Measurements from ENCODE around the gene RET. TPM values are rescaled to one million over a fixed set of nuclear protein-coding genes. Genes with fewer than 3 reads are reported as not detected.

The RET gene
- total and polyA plus RNA-seq, 2 of the 13 experiments (the other 11 are each of a cell fraction or from before 2014, with no cell fraction given) = 0.02 TPM; not detected in 1

GRCh38 chr10:43057231-43057711, 19.6 kb upstream of the RET start:
- in situ Hi-C loops (cut with HindIII; ENCODE audit: extremely low pct_ligation_motif_present, low pct_unique_long_range_greater_than_20kb) (no loop called here), intact Hi-C loops (cut with micrococcal nuclease; ENCODE audit: unreplicated experiment) (no loop called here)
- 2% methylated on average over 6 of the region's 7 CpGs for WGBS (ENCODE audit: low lambda C conversion rate)
- Histone ChIP-seq H4K20me1 (ENCODE audit: insufficient read depth, low read length) (no peaks in the 10 kb centered on the region), H3K79me2 (ENCODE audit: insufficient read depth, low read length) (no peaks in the 10 kb centered on the region), H3K27me3 (ENCODE audit: control insufficient read depth in 1 of 2, insufficient read depth in 2 of 2, low read length in 2 of 2) (peaks cover 4 to 22% of the 10 kb centered on the region in 2 experiments; a peak in 3 of 5 replicates), H3K36me3 (replicated peaks in 1 of 2; ENCODE audit: control insufficient read depth in 1 of 2, insufficient read depth in 2 of 2, low read length in 2 of 2) (no peaks in the 10 kb centered on the region), H3K9me3 (ENCODE audit: low read length) (no peaks in the 10 kb centered on the region), H3K4me2 (ENCODE audit: low read depth, low read length) (no peak overlapping the region), H2AFZ (ENCODE audit: low read length) (no peak overlapping the region), H3K9ac (ENCODE audit: insufficient read depth, low read depth, low read length) (no peak overlapping the region), H3K4me1 (ENCODE audit: insufficient read depth, low read length) (peaks cover 17% of the 10 kb centered on the region), H3K4me3 (replicated peaks in 1 of 3; ENCODE audit: insufficient read depth in 1 of 3, low read depth in 2 of 3, low read length in 3 of 3) (no peak overlapping the region), H3K27ac (ENCODE audit: extremely low read length, insufficient read depth, low read length) (no peak overlapping the region)
- ChIA-PET POLR2A (no interaction called here), CTCF (ENCODE audit: low intra/inter-chr PET ratio, low total read pairs) (no interaction called here)
- TF ChIP-seq KLF9 (CRISPR knock-in tag; IDR thresholded peaks at IDR 0.05; ENCODE audit: low read depth) (no peak), ARHGAP35 (CRISPR knock-in tag; IDR thresholded peaks at IDR 0.05; ENCODE audit: borderline replicate concordance) (no peak), ZNF441 (CRISPR knock-in tag; IDR thresholded peaks at IDR 0.05; ENCODE audit: borderline replicate concordance) (no peak), SAFB2 (CRISPR knock-in tag; IDR thresholded peaks at IDR 0.05; ENCODE audit: borderline replicate concordance, low read depth) (no peak), ZFP1 (CRISPR knock-in tag; IDR thresholded peaks at IDR 0.05) (no peak), NR3C1 (CRISPR knock-in tag; IDR thresholded peaks at IDR 0.05) (no peak), ZNF788 (CRISPR knock-in tag; IDR thresholded peaks at IDR 0.05; ENCODE audit: borderline replicate concordance) (no peak), BRCA1 (CRISPR knock-in tag; IDR thresholded peaks at IDR 0.05) (no peak)
- ATAC-seq = no peak
- DNase-seq (ENCODE audit: low spot score) = no peak
- no peak for FAIRE-seq
- no TSS peak for BruUV-seq (replicated peaks)

- ATAC-seq (no peak), DNase-seq (ENCODE audit: low spot score) (no peak), FAIRE-seq (no peak)
- Histone ChIP-seq H3K27me3 (ENCODE audit: control insufficient read depth in 1 of 2, insufficient read depth in 2 of 2, low read length in 2 of 2) (peaks cover 4 to 22% of the 10 kb centered on the region in 2 experiments; a peak in 3 of 5 replicates), H3K4me1 (ENCODE audit: insufficient read depth, low read length) (peaks cover 17% of the 10 kb centered on the region), H3K9me3 (ENCODE audit: low read length) (no peaks in the 10 kb centered on the region), H4K20me1 (ENCODE audit: insufficient read depth, low read length) (no peaks in the 10 kb centered on the region), H3K36me3 (replicated peaks in 1 of 2; ENCODE audit: control insufficient read depth in 1 of 2, insufficient read depth in 2 of 2, low read length in 2 of 2) (no peaks in the 10 kb centered on the region), H2AFZ (ENCODE audit: low read length) (no peak overlapping the region), H3K27ac (ENCODE audit: extremely low read length, insufficient read depth, low read length) (no peak overlapping the region), H3K4me3 (replicated peaks in 1 of 3; ENCODE audit: insufficient read depth in 1 of 3, low read depth in 2 of 3, low read length in 3 of 3) (no peak overlapping the region), H3K79me2 (ENCODE audit: insufficient read depth, low read length) (no peaks in the 10 kb centered on the region), H3K4me2 (ENCODE audit: low read depth, low read length) (no peak overlapping the region), H3K9ac (ENCODE audit: insufficient read depth, low read depth, low read length) (no peak overlapping the region)
- 29% methylated on average over 9 of the region's 9 CpGs for WGBS (ENCODE audit: low lambda C conversion rate)
- in situ Hi-C loops (cut with HindIII; ENCODE audit: extremely low pct_ligation_motif_present, low pct_unique_long_range_greater_than_20kb) = no loop called here
- CTCF ChIA-PET (ENCODE audit: low intra/inter-chr PET ratio, low total read pairs) = no interaction called here
- BruUV-seq (replicated peaks) = no TSS peak
- intact Hi-C loops (cut with micrococcal nuclease; ENCODE audit: unreplicated experiment) = no loop called here
- POLR2A ChIA-PET = no interaction called here
- TF ChIP-seq, protein P1, sequence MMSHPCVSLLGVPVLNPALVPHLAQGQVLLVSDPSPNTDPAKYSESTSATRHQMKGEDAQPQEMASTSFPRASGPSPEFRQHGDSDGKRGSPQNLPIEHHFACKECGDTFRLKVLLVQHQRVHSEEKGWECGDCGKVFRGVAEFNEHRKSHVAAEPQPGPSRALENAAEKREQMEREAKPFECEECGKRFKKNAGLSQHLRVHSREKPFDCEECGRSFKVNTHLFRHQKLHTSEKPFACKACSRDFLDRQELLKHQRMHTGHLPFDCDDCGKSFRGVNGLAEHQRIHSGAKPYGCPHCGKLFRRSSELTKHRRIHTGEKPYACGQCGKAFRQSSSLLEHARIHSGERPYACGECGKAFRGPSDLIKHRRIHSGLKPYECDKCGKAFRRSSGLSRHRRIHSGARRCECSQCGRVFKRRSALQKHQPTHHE (CRISPR knock-in tag; IDR thresholded peaks at IDR 0.05; ENCODE audit: borderline replicate concordance) = no peak
- TF ChIP-seq POLR2A (IDR thresholded peaks at IDR 0.05; ENCODE audit: insufficient read depth in 1 of 2, low read depth in 2 of 2, low read length in 2 of 2) = no peak
- TF ChIP-seq, protein P2, sequence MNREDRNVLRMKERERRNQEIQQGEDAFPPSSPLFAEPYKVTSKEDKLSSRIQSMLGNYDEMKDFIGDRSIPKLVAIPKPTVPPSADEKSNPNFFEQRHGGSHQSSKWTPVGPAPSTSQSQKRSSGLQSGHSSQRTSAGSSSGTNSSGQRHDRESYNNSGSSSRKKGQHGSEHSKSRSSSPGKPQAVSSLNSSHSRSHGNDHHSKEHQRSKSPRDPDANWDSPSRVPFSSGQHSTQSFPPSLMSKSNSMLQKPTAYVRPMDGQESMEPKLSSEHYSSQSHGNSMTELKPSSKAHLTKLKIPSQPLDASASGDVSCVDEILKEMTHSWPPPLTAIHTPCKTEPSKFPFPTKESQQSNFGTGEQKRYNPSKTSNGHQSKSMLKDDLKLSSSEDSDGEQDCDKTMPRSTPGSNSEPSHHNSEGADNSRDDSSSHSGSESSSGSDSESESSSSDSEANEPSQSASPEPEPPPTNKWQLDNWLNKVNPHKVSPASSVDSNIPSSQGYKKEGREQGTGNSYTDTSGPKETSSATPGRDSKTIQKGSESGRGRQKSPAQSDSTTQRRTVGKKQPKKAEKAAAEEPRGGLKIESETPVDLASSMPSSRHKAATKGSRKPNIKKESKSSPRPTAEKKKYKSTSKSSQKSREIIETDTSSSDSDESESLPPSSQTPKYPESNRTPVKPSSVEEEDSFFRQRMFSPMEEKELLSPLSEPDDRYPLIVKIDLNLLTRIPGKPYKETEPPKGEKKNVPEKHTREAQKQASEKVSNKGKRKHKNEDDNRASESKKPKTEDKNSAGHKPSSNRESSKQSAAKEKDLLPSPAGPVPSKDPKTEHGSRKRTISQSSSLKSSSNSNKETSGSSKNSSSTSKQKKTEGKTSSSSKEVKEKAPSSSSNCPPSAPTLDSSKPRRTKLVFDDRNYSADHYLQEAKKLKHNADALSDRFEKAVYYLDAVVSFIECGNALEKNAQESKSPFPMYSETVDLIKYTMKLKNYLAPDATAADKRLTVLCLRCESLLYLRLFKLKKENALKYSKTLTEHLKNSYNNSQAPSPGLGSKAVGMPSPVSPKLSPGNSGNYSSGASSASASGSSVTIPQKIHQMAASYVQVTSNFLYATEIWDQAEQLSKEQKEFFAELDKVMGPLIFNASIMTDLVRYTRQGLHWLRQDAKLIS (CRISPR knock-in tag; IDR thresholded peaks at IDR 0.05) = no peak
- TF ChIP-seq ZNF781 (CRISPR knock-in tag; IDR thresholded peaks at IDR 0.05; ENCODE audit: borderline replicate concordance, not compliant biosample characterization) = no peak
- no peak for TF ChIP-seq NFYB (CRISPR knock-in tag; IDR thresholded peaks at IDR 0.05)
- no peak for TF ChIP-seq JUNB (CRISPR knock-in tag; IDR thresholded peaks at IDR 0.05; ENCODE audit: borderline replicate concordance)
- no peak for TF ChIP-seq WIZ (CRISPR knock-in tag; IDR thresholded peaks at IDR 0.05)
- TF ChIP-seq POLR2G (IDR thresholded peaks at IDR 0.05; ENCODE audit: low read depth, low read length) = no peak
These were observed 19.0 kb upstream of the RET start for GRCh38 chr10:43057831-43058340.

Measured in HepG2 (cell line).